GM12865 (cell line): ENCODE measurements around the gene PLD6.

Experiments
- DNase-seq: peaks from one replicate; pipeline ENCODE4 v3.0.0; 2010; ENCODE audit warnings: low read depth
- H3K4me3 ChIP-seq: 2 replicates; pipeline ENCODE4 v1.5.1; 2011; ENCODE audit warnings: mild to moderate bottlenecking, low read depth, low read length, control low read depth
- TF ChIP-seq, protein P1 (sequence below): IDR thresholded peaks from 2 replicates; pipeline ENCODE4 v1.5.1; 2011; ENCODE audit warnings: low read length, control low read depth, low read depth, inconsistent platforms; ENCODE audit not compliant: insufficient read depth; ENCODE audit errors: missing control alignments

PLD6 gene

DNA sequence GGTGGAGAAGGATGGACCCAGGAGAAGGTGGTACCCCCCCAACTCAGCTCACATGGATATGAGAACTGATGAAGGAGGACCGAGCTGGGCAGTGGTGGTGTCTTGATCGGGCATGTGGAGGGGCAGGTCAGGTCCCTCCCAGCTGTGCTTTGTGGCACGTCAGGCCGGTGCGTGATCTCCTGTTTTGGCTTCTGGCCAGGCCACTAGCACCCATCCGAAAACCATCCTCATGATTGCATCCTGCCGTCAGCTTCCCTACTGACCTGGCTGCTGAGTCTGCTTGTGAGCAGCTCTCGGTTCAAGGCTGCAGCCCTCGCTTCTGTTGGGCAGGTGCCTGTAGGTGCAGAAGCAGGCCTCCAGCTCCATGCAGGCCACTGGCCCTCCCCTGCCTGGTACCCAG, 53.1 kb downstream of the PLD6 start:
- TF ChIP-seq, protein P1, sequence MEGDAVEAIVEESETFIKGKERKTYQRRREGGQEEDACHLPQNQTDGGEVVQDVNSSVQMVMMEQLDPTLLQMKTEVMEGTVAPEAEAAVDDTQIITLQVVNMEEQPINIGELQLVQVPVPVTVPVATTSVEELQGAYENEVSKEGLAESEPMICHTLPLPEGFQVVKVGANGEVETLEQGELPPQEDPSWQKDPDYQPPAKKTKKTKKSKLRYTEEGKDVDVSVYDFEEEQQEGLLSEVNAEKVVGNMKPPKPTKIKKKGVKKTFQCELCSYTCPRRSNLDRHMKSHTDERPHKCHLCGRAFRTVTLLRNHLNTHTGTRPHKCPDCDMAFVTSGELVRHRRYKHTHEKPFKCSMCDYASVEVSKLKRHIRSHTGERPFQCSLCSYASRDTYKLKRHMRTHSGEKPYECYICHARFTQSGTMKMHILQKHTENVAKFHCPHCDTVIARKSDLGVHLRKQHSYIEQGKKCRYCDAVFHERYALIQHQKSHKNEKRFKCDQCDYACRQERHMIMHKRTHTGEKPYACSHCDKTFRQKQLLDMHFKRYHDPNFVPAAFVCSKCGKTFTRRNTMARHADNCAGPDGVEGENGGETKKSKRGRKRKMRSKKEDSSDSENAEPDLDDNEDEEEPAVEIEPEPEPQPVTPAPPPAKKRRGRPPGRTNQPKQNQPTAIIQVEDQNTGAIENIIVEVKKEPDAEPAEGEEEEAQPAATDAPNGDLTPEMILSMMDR, result no peak
- no peak for DNase-seq
- H3K4me3 ChIP-seq, result no peak overlapping the region

DNA sequence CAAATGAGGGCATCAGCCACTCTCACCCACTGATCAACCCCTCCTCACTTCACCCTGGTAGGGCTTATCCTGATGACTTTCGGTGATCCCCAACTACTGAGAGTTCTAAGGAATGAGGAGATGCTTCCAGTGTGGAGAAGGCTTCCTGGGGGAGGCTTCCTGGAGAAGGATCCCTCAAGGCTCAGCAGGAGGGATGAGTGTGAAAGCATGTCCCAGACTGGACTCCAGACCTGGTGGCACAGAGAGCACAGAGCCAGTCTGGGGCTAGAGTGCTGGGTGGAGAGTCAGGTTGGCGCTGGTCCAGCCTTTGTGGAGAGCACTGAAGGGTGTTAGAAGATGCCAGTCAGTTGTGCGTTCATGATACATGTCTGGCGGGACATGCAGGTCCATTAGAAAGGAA, 53.7 kb downstream of the PLD6 start:
- TF ChIP-seq, protein P1, result no peak
- no peak overlapping the region for H3K4me3 ChIP-seq
- no peak for DNase-seq

GRCh38 chr17:17151962-17152361, 54.2 kb downstream of the PLD6 start:
- TF ChIP-seq, protein P1, result no peak
- DNase-seq, result peak; percentile 15
- H3K4me3 ChIP-seq, result no peak overlapping the region

DNA sequence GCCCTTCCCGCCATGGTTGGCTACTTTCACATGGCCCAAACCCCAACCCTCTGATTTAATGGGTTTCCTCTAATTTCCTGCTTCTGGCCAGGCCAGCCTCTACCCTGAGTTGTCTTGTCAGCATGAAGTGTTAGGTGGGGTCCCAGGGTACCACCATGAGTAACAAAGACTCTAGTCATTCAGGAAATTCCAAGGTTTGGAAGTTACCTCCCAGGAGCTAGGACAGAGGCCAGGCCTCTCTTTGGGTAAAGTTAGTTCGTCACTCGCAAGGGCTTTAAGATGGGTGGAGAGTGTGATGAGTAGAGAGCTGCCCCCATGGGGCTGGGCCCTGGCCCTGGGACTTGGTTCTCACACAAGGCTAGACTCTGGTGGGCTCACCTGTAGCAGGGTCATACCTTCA, 54.6 kb downstream of the PLD6 start:
- no peak overlapping the region for H3K4me3 ChIP-seq
- no peak for DNase-seq
- TF ChIP-seq, protein P1, result no peak

DNA sequence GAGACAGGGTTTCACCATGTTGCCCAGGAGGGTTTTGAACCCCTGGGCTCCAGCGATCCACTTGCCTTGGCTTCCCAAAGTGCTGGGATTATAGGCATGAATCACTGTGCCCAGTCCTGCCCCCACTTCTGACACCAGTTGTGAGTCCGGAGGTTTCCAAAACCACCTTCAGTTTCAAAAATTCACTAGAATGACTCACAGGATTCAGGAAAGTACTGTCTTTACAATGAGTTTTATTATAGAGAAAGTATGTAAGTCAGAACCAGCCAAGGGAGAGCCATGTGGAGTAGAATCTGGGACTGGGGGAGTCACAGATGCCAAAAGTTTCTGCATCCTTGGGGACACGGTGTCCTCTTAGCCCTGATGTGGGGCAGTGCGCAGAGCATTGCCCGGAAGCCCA, 55.1 kb downstream of the PLD6 start:
- DNase-seq, result peak; percentile 45
- no peak overlapping the region for H3K4me3 ChIP-seq
- TF ChIP-seq, protein P1, result no peak
